Cardiac fibroblast (primary cell): ENCODE data around the gene PPIL4.

Source experiments
- DNase-seq, 2 donors: peaks; one replicate each; pipeline versions ENCODE4 v3.0.0 to v3.0.0-alpha.2; 2010; ENCODE audit warnings: low read depth in 2 of 2
- H3K4me3 ChIP-seq, 2 donors: replicated peaks in 1 of 2; 1 replicate in 1 of 2; 2 replicates in 1 of 2; pipeline ENCODE4 v1.5.1; 2011; ENCODE audit warnings: low read depth in 2 of 2, low read length in 2 of 2, mild to moderate bottlenecking in 2 of 2, moderate library complexity in 1 of 2
- CTCF ChIP-seq: IDR thresholded peaks from one replicate; pipeline ENCODE4 v1.5.1; 2011; ENCODE audit warnings: low read depth, mild to moderate bottlenecking, low read length, inconsistent platforms

Gene PPIL4

GRCh38 chr6:149483849-149484655, 61.8 kb downstream of the PPIL4 start:
- DNase-seq = no peak
- H3K4me3 ChIP-seq = no peak overlapping the region
- no peak for TF ChIP-seq CTCF

- no peak overlapping the region for H3K4me3 ChIP-seq
- no peak for DNase-seq
- no peak for TF ChIP-seq CTCF
These were observed 62.5 kb downstream of the PPIL4 start for GRCh38 chr6:149483334-149483725.

GRCh38 chr6:149482545-149483333, 63.1 kb downstream of the PPIL4 start:
- DNase-seq = no peak
- H3K4me3 ChIP-seq = no peak overlapping the region
- TF ChIP-seq CTCF = no peak

GRCh38 chr6:149480502-149481280, 65.2 kb downstream of the PPIL4 start:
- no peak for TF ChIP-seq CTCF
- no peak overlapping the region for H3K4me3 ChIP-seq
- DNase-seq = no peak

- no peak for TF ChIP-seq CTCF
- H3K4me3 ChIP-seq = no peak overlapping the region
- no peak for DNase-seq
These were observed 67.1 kb downstream of the PPIL4 start for GRCh38 chr6:149478631-149479314.

GRCh38 chr6:149477544-149477943, 68.3 kb downstream of the PPIL4 start:
- DNase-seq = no peak
- TF ChIP-seq CTCF = no peak
- H3K4me3 ChIP-seq = no peak overlapping the region
